MM.1S (cell line): Measurements from ENCODE around the gene PIEZO2.

Experiments used
- CTCF ChIP-seq: fragments of 300-600 bp; sonication (generic); IDR thresholded peaks from 2 replicates; pipeline ENCODE4 v1.5.1; 2016; ENCODE audit warnings: antibody characterized with exemption, low read length, mixed read lengths
- EZH2 ChIP-seq: fragments of 300-600 bp; sonication (generic); optimal IDR thresholded peaks from 2 replicates; pipeline ENCODE3; 2017; ENCODE audit warnings: low read depth, mild to moderate bottlenecking, antibody characterized with exemption, low read length, mixed read lengths
- EZH2phosphoT487 ChIP-seq: fragments of 300-600 bp; sonication (generic); IDR thresholded peaks from 2 replicates; pipeline ENCODE4 v1.6.1; 2018; ENCODE audit warnings: antibody characterized with exemption, low read length

- TF ChIP-seq CTCF (no peak), EZH2phosphoT487 (no peak), EZH2 (no peak)
Observed at GRCh38 chr18:10995550-10995949, 153.8 kb downstream of the PIEZO2 start.
